OCI-M2 (cell line): ENCODE results near the gene HS3ST3A1.
A peak's percentile ranks its signal among the peaks of the same experiment; 100 is the strongest.

Source experiments
- DNase-seq: peaks from one replicate; lab custom pipeline; 2025; ENCODE audit not compliant: unreplicated experiment; lab: John Stamatoyannopoulos, UW

Gene HS3ST3A1

GRCh38 chr17:13598353-13599167 lies 3.2 kb downstream of the HS3ST3A1 start:
- no peak for DNase-seq

- peak; percentile 6 for DNase-seq
Observed at GRCh38 chr17:13597723-13598347, 3.9 kb downstream of the HS3ST3A1 start.

GRCh38 chr17:13596241-13596923 lies 5.3 kb downstream of the HS3ST3A1 start:
- no peak for DNase-seq

GRCh38 chr17:13595599-13595899 lies 6.2 kb downstream of the HS3ST3A1 start:
- DNase-seq, result no peak

GRCh38 chr17:13594762-13595598 lies 6.7 kb downstream of the HS3ST3A1 start:
- peak; percentile 3 for DNase-seq

GRCh38 chr17:13594310-13594709 lies 7.4 kb downstream of the HS3ST3A1 start:
- no peak for DNase-seq

GRCh38 chr17:13593757-13594156 lies 8.0 kb downstream of the HS3ST3A1 start:
- DNase-seq, result no peak

- DNase-seq, result no peak
Observed at GRCh38 chr17:13593021-13593751, 8.5 kb downstream of the HS3ST3A1 start.

GRCh38 chr17:13592427-13592826 lies 9.3 kb downstream of the HS3ST3A1 start:
- no peak for DNase-seq

GRCh38 chr17:13590441-13590840 lies 11.3 kb downstream of the HS3ST3A1 start:
- DNase-seq, result no peak

- DNase-seq, result no peak
Observed at GRCh38 chr17:13589658-13590057, 12.1 kb downstream of the HS3ST3A1 start.

GRCh38 chr17:13587487-13588338 lies 14.0 kb downstream of the HS3ST3A1 start:
- DNase-seq, result no peak

GRCh38 chr17:13584701-13585080 lies 17.0 kb downstream of the HS3ST3A1 start:
- DNase-seq, result no peak

- DNase-seq, result no peak
Observed at GRCh38 chr17:13583996-13584700, 17.6 kb downstream of the HS3ST3A1 start.

- no peak for DNase-seq
Observed at GRCh38 chr17:13582776-13583547, 18.8 kb downstream of the HS3ST3A1 start.

GRCh38 chr17:13581925-13582324 lies 19.8 kb downstream of the HS3ST3A1 start:
- no peak for DNase-seq

- DNase-seq, result no peak
Observed at GRCh38 chr17:13580790-13581189, 20.9 kb downstream of the HS3ST3A1 start.
